GM19397 (cell line): ENCODE data around the gene ACBD4.

Source experiments
- ATAC-seq: cut with Tn5 transposase; IDR thresholded peaks from one replicate; pipeline ENCODE4 v1.9.1; 2021; ENCODE audit warnings: mild to moderate bottlenecking, moderate library complexity; ENCODE audit not compliant: unreplicated experiment

Gene ACBD4, protein sequence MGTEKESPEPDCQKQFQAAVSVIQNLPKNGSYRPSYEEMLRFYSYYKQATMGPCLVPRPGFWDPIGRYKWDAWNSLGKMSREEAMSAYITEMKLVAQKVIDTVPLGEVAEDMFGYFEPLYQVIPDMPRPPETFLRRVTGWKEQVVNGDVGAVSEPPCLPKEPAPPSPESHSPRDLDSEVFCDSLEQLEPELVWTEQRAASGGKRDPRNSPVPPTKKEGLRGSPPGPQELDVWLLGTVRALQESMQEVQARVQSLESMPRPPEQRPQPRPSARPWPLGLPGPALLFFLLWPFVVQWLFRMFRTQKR

DNA sequence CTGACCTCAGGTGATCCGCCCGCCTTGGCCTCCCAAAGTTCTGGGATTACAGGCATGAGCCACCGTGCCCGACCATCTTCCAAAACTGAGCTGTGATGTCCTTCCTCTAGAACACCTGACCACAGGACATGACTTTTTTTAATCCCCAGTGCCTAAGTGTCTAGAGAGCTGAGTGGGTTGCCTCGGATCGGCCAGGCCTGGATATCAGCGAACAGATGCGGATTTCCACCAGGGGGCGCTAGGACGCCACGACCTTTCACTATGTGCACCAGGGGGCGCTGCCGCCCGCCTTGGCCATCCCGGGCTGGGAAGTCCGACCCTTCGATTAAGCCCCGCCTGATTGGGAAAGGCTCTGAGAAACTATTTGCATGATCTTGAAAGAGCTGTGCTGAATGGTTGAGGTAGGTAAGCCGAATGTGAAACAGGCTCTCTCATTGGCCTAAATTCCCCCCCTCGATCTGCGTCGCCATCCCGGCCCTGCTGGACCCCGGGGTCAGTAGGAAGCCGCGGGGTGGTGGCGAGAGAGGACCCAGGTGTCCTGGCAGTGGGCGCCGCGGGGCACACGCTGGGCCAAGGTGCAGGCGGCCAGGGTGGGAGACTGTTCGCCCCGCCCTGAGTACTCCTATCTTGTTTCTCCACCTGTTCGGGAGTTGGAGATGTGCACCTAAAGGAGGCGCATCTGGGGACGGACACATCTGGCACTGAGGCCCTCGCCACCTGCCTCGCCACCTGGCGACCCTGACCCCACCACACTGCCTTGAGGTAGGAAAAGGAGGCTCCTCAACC lies at the start of gene ACBD4:
Gene ACBD4, plus strand, starts transcription at position 496 of the 786 bp plus-strand sequence. CDS start 458 bp downstream, outside the sequence.
- ATAC-seq: peak; percentile 69

DNA sequence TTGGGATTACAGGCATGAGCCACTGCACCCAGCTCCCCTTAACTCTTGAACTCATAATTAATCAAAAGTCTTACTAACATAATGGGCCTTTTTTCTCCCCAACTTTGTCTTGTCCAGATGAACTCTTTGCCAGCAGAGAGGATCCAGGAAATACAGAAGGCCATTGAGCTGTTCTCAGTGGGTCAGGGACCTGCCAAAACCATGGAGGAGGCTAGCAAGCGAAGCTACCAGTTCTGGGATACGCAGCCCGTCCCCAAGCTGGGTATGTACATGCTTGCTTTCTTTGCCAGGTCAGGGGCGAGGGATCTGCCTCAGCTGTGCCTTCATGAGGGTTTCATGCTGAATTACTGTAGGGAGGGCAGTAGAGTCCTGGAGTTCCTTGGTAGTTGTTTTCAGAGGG lies 49.1 kb upstream of the ACBD4 start:
- no peak for ATAC-seq

DNA sequence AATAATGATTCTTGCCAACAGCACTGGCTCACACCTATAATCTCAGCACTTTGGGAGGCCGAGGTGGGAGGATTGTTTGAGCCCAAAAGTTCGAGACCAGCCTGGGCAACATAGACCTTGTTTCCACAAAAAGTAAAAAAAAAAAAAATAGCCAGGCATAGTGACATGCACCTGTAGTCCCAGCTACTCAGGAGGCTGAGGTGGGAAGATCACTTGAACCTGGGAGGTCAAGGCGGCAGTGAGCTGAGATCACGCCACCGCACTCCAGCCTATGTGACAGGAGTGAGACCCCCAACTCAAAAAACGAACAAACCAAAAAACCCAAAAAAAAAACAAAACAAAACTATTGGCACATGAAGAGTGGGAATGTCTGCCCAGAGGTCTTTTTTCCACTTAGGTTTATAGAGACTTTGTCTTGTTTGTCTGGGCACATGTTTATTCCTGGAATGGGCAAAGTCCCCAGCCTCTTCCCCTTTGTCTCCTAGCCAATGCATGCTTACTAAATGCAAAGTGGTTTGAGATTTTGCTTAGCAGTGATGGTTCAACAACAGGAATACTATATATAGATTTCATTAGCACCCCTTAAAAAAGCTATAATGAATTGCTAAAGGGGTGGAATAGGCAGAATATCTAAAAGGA lies 48.5 kb upstream of the ACBD4 start:
- ATAC-seq: no peak

DNA sequence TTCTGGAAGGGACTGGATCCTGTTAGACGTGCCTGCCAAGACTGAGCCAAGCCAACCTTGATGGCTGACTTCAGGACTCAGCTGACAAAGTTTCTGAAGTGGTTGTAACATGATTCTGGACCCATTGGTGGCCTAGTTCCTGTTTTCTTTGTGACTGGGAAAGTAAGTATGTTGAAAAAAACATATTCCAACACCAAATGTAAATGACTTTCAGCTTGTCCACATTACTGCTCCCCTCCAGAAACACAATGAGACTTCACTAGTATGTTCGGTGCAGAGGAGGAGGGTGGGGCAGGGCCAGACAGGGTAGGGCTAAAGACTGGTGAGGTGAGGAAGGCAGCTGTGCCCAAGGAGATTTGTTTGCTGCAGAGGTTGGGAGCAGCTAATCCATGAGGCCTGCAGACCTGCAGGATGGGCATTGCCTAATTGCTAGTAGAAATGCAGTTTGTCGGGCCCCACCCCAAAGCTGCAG lies 47.9 kb upstream of the ACBD4 start:
- no peak for ATAC-seq

DNA sequence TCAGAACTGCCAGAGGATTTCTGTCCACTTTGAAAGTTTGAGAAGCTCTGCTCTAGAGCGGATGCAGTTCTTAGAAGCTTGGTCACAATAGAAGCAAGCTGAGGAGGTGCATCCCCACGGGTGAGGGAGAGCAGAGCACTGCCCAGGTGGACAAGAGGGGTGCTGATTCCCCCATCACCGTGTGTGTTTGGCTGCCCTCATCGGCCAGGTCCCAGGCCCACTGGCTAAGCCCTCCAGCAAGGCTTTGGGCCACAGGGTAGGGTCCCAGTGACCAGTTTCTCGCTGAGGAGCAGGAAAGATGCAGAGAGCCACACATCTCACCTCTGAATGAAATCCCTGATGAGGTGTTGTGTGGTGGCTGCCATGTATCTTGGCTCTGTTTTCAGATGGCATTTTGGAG lies 47.5 kb upstream of the ACBD4 start:
- ATAC-seq: no peak

DNA sequence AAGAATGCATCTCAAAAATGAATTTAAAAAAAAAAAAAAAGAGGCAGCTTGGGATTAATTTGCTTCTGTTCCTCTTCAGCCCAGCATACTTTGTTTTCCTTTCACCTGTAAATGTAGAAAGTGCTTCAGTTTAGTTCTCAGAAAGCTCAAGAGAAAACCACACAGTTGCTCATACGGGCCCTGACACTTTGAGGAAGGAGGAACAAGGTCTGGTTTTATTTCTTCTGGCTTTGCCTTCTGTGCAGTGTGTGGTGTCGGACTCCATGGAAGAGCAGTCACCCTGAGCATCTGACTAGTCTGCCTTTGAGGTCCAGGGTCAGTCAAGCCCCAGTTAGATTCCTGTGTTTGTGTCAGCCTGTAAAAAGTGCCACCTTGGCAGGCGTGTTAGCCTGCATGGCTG lies 46.7 kb upstream of the ACBD4 start:
- ATAC-seq: no peak

DNA sequence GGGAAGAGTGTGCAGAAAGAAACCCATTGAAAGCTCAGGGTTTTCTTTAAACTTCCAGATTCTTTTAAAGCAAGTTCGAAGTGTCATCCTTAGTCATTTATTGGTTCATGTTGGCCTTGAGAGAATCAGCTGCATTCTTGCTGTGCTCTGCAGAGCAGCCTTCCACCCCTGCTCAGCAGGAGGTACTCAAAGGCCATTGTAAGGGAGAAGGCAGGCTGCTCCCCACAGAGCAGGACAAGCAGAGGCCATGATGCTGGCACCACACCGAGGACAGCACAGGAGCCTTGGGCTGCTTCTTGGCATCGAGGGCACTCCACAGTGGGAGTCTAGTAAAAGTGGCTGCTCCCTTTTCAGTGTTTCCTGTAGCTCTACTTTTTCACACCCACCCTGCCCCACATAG lies 44.8 kb upstream of the ACBD4 start:
- no peak for ATAC-seq

DNA sequence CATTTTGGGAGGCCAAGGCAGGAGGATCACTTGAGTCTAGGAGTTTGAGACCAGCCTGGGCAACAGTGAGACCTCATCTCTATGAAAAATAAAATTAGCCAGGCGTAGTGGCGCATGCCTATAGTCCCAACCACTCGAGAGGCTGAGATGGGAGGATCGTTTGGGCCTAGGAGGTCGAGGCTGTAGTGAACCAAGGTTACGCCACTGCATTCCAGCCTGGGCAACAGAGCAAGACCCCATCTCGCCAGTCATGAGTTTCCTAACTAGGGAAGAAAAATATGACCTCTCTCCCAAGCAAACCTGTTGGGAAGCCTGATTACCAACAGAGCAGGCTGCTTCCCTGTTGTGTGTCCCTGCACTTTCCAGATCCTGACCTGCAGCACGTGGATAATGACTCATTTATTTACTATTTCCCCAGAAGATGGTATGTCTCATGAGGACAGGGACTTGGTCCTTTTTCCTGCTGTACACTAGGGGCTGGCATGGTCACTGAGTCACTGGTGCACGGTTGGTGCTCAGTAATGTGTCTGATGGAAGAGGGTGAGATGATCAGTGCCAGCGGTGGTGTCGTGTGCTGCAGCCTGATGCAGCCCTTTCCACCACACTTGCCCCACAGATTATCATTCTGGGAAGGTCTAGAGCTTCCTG lies 43.6 kb upstream of the ACBD4 start:
- ATAC-seq: no peak

DNA sequence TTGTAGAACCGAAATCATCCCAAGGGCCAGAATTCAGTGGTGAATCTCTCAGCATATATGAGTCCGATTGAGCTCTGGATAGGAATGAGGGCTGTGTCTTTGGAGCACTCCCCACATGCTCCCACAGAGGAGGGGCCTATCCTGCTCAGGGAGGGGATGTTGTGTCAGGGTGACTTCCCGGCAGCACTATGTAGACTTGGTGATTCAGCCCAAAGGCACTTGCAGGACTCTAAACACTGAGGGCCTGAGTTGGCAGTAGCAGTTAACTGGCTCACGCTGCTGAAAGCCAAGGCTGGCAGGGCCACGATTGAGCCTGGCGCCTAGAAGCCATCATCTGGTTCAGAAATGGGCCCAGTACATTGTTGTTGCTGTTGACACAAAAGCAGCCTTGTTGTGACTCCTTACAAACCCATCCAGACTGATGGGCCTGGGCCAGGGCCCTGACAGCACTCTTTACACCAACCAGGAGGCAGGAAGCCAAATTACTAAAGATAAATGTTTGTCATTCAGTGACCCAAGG lies 42.5 kb upstream of the ACBD4 start:
- ATAC-seq: no peak

DNA sequence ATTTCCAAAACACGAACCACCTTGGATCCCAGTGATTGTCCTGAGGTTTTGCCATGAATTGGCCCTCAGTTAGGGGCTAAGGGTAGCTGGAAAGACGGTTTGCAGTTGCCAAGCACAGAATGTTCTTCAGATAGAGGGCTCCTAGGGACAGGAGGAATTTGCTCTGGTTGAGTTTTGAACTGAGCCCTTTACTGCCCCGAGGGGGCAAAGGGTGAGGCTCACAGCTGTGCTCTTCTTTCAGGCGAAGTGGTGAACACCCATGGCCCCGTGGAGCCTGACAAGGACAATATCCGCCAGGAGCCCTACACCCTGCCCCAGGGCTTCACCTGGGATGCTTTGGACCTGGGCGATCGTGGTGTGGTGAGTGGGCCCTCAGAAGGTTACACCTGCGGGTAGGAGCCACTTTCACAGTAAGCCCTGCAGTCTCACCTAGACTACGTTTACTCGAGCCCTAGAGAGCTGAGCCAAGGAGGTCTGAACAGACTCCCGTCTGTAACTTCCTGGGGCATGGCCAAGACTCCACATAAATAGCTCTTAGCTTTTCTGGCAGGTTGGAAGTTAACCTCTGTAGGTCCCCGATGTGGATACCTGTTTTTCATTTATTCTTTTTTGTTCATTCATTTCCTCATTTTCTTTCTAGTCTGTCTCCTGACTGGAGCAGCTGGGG lies 41.9 kb upstream of the ACBD4 start:
- ATAC-seq: no peak

DNA sequence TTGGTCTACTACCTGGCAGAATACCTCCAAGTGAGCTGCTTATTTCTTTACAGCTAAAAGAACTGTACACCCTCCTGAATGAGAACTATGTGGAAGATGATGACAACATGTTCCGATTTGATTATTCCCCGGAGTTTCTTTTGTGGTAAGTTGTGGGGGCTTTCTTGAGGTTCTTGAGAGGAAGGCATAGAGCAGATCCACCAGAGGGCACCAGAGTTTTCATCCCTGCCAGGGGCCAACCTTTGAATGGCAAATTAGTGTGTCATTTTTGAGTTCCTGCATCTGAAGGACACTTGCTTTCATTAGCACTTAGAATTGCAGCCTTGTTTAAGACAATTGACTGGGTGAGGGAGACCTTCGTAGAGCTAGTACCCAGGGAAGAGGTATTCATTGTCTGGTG lies 39.3 kb upstream of the ACBD4 start:
- no peak for ATAC-seq

DNA sequence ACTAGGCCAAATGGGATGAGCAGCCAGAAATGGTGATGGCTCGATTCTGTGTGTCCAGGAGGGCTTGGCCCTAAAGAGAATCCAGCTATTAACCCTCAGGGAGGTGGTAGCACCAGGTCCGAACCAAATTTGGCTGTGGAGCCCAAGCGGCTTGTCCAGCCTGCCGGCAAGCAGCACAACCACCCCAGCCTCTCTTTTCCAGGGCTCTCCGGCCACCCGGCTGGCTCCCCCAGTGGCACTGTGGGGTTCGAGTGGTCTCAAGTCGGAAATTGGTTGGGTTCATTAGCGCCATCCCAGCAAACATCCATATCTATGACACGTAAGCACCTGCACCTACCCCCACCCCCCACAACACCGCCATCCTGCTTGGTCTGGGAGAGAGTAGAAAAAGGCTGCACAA lies 38.6 kb upstream of the ACBD4 start:
- ATAC-seq: no peak

DNA sequence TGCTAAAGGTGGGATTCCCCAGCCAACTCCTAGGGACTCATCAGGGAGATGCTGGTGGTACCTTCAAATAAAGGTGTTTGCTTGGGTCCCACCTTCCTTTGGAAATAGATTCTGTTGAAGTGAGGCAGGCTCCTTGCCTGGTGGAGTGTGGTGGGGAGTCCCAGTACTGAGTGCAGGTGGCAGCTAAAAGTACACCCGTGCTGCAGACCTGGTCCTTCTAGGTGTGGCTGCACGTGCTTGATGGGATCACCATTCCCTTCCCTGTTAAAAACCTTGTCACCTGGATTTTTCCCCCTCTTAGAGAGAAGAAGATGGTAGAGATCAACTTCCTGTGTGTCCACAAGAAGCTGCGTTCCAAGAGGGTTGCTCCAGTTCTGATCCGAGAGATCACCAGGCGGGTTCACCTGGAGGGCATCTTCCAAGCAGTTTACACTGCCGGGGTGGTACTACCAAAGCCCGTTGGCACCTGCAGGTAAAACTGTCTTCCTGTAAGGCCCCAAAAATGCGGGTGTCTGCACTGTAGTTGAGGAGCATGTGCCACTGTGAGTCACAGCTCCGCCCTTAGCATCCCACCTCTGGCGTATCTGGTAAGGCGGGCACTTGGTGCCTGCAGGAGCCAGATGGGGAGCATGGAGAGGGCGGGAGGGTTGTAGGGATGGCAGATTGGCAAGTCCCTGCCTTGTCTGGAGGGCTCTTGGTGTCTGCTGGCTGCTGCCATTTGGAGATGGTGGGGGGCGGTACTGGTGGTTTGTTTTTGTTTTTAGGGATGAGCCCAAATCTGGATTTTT lies 37.2 kb upstream of the ACBD4 start:
- ATAC-seq: no peak

DNA sequence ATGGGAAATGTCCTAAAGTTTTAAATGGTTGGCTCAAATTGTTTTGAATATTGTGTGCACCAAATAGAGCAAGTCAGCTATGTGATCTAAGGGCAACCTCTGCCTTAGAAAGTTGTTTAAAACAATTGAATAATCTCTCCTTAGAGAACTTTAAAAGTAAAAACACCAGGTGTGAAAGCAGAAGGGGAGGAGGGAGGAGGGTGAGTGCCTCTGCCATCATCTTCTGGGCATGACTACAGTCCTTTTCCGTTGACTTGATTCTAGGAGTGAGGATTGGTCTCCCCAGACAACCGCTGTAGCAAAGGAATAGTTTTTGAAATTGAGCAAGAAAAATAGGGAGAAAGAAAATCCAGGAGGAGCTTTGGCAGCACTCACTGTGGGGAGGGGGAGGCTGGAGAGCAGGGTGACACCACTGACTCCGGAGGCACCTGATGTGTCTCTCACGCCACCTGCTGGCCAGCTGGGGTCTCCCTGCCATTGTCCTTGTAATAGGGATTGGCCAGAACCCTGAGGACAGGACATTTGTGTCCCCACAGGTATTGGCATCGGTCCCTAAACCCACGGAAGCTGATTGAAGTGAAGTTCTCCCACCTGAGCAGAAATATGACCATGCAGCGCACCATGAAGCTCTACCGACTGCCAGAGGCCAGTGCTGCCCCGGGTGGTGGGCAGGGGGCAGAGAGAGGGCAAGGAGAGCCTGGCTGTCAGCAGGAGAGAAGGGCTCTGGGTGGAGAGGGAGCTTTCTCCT lies 36.4 kb upstream of the ACBD4 start:
- ATAC-seq: no peak

DNA sequence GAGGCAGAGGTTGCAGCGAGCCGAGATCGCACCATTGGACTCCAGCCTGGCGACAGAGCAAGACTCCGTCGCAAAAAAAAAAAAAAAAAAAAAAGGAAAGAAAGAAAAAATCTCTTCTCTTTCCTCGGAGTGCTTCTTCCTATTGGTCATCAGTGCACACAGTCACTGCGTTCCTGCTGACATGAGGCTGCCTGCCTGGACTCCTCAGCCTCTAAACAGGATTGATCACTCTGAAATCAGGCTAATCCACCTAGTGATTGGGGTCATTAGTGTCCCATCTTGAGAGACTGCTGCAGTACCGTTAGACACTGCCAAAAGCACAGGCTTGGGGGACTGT lies 34.0 kb upstream of the ACBD4 start:
- no peak for ATAC-seq

DNA sequence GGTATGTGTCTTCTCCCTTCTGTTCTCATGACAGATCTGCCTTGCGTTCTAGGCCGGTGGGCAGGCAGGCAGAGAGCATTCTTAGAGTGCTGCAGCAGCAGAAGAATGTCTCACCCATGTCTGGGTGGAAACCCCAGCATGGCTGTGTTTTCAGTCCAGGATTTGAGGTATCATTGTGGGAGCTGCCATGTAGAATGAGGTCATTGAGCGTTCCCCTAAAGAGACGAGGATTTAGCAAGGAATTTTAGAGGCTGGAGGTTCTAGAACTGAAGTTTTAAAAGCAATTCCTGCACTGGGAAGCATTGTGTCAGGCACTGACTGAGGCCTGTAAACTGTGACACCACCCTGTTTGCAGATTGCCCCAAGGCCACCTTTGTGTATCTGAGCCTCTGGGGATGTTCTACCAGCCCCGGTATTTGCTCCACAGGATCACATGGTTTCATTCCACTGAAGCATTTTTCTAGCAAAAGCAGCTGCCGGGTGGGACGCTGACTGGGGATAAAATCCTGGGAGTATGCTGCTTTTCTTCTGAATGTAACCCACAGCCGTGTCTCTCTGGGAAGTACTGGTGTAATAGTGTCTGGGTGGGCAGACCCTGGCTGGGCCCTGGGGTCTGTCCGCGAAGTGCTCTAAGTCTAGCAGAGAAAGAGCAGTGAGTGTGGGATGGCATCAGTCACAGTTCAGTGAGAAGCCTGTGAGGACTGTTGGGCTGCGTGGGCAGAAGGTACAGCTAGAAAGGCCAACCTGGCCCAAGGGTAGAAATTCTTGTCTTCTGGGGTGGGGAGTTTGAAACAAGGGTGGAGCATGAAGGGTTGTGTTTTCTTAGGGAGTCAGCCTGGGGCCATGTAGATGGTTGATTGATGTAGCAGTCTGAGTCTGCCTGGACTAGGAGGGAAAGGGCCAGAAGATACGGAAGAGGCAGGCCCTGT lies 33.3 kb upstream of the ACBD4 start:
- no peak for ATAC-seq

DNA sequence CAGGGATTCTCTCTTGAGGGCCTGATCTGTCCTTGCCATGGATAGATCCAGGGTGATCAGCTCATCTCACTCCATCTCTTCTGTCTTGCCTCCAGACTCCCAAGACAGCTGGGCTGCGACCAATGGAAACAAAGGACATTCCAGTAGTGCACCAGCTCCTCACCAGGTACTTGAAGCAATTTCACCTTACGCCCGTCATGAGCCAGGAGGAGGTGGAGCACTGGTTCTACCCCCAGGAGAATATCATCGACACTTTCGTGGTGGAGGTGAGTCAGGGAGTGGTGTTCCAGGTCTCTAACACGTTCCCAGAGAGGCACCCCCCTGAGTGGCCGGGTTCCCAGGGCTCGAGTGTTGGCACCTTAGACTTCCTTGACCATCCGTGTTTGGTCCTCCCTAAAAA lies 32.6 kb upstream of the ACBD4 start:
- ATAC-seq: no peak

DNA sequence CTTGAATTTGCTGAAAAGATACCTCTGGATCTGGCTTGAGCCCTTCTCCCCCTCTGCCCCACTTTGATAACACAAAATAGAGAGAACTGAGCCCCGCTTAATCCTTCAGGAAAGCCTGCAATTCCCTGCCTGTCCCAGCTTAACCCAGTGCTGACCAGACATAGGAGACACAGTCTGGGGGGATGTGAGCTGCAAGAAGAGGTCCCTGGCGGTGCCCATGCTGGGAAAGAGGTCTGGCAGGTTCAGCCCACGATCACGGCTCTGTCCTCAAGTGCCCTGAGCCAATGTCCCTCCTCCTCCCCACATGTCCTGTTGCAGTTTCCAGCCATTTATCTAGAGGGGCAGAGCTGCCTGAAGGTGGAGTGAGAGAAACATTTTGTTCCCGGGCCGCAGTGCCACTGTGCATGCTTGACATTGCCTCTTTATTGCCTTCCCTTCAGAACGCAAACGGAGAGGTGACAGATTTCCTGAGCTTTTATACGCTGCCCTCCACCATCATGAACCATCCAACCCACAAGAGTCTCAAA lies 32.2 kb upstream of the ACBD4 start:
- no peak for ATAC-seq
